Hematopoietic multipotent progenitor cell treated with erythropoietin and hydrocortisone succinate and interleukin-3 and kit ligand, for 15 days (in vitro differentiated cells): ENCODE data around the gene CACNA1G.

Experiments
- DNase-seq: peaks from one replicate; pipeline ENCODE4 v3.0.0-alpha.2; 2015; ENCODE audit warnings: low spot score

Gene CACNA1G

DNA sequence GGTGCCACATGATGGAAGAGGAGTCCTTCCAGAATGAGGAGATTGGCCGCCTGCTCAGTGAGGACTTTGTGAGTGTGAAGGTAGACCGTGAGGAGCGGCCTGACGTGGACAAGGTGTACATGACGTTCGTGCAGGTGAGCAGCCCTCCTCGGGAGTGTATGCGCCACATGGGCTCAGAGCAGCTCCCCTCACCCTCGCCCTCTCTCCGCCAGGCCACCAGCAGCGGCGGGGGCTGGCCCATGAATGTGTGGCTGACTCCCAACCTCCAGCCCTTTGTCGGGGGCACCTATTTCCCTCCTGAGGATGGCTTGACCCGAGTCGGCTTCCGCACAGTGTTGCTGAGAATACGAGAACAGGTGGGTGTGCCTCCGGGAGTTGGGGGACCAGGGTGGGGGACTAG, 11.7 kb upstream of the CACNA1G start:
- no peak for DNase-seq

DNA sequence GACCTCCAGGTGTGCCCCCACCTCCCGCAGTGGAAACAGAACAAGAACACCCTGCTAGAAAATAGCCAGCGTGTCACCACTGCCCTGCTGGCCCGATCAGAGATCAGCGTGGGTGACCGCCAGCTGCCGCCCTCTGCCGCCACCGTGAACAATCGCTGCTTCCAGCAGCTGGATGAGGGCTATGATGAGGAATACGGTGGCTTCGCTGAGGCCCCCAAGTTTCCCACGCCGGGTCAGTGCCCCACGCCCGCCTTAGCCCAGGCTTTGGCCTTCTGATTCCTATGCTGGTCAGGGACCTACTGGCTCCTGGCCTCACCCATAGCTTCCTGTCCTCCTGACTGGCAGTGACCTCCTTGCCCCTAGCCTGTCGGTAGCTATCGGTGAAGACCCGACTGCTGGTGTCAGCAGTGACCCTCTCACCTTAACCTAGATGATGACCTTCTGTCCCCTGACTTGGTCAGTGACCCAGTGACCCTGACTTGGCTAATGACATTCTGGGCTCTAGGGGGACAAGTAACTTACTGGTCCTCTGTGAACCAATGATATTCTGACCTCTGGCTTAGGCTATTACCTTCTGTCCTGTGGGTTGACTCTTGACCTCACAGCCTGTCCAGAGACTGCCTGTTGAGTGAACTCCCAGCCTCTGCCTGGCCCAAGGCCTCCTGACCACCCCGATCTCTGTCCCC, 11.1 kb upstream of the CACNA1G start:
- DNase-seq: no peak

DNA sequence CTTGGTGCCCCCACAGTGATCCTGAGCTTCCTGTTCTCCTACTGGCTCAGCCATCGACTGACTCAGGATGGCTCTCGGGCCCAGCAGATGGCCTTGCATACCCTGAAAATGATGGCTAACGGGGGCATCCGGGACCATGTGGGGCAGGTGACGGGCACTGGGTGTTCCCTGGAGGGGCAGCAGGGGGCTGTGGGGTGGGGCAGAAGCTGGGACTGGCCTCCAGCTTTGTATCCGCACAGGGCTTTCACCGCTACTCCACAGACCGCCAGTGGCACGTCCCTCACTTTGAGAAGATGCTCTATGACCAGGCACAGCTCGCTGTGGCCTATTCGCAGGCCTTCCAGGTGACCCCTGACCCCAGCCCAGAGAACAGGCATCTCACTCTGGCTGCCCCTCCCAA, 10.5 kb upstream of the CACNA1G start:
- no peak for DNase-seq

DNA sequence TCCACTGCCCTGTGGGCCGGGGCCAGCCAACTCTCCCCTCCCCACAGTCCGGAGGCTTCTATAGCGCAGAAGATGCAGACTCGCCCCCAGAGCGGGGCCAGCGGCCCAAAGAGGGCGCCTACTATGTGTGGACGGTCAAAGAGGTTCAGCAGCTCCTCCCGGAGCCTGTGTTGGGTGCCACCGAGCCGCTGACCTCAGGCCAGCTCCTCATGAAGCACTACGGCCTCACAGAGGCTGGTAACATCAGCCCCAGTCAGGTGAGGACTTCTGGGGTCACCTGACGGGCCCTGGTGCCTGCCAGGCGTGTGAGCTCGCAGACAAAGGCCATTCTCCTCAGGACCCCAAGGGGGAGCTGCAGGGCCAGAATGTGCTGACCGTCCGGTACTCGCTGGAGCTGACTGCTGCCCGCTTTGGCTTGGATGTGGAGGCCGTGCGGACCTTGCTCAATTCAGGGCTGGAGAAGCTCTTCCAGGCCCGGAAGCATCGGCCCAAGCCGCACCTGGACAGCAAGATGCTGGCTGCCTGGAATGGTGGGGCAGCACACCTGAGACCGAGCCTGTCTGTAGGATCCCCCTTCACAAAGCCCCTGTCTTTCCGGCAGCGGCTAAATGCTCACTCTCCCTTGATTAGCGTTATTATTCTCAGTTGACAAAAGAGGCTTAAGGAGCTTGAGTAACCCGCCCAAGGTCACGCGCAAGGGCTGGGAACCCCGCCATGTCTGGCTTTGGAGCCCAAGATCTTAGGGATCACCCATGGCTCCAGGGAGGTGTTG, 9.7 kb upstream of the CACNA1G start:
- no peak for DNase-seq

DNA sequence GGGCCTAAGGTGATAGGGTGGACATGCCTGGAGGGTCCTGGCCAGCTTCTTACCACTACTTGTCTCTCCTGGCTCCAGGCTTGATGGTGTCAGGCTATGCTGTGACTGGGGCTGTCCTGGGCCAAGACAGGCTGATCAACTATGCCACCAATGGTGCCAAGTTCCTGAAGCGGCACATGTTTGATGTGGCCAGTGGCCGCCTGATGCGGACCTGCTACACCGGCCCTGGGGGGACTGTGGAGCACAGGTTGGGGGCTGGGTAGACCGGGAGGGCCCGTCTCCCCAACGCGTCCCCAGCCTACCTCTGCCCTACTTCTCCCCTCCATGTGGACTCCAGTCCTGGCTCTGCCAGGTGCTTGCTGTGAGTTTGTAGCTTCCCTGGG, 9.1 kb upstream of the CACNA1G start:
- DNase-seq: no peak

DNA sequence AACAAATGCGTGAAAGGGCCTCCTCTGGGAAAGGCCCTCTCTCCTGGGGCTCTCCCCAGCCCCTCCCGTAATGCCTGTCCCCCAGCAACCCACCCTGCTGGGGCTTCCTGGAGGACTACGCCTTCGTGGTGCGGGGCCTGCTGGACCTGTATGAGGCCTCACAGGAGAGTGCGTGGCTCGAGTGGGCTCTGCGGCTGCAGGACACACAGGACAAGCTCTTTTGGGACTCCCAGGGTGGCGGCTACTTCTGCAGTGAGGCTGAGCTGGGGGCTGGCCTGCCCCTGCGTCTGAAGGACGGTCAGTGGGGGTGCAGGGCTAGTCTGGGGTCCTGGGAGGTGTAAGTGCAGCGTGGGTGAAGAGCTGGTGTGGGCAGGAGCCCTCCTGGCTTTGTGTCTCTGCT, 8.6 kb upstream of the CACNA1G start:
- DNase-seq: no peak

DNA sequence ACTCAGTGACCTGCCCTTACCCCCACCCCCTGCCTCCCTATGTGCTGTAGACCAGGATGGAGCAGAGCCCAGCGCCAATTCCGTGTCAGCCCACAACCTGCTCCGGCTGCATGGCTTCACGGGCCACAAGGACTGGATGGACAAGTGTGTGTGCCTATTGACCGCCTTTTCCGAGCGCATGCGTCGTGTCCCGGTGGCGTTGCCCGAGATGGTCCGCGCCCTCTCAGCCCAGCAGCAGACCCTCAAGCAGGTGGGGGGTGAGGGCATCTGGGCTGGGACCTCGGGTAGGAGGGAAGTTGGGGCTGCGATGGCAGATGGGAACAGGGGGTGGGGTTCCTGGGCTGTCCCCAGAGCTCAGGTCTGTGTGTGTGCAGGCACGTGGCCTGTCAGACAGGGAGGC, 6.3 kb upstream of the CACNA1G start:
- no peak for DNase-seq

DNA sequence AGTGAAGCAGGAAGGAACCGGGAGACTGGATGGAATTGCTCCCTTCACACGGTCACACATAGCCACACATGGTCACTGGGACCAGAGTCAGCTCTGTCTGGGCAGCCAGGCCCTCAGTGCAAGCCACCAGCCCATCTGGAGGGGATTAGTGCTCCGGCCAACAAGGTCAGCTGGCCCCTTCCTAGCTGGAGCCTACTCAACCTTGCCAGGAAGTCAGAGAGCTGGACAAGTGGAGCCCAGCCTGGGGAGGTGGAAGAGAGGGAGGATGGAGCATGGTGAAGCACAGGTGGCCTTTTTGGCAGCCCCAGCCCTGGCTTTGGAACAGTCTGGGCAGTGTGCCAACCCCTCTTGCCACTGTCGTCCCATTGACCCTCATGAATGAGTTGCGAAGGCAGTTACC, 3.7 kb upstream of the CACNA1G start:
- no peak for DNase-seq

DNA sequence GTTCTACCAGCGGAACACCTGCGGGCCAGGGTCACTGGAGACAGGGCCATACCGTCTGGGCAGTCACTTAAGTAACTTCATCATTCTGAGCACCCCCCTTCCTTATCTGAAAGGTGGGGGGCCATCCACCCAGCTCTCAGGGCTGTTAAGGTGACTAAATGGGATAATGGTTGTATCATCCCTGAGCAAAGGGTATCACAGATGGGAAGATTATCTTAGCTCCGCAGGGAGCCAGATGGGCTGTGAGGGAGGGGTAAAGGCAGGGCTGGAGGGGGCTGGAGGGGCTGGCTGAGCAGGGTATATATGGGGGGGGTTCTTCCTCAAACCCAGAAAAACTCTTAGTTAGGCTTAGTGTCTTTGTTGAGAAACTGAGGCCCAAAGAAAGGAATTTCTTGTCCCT, 2.9 kb upstream of the CACNA1G start:
- DNase-seq: no peak

DNA sequence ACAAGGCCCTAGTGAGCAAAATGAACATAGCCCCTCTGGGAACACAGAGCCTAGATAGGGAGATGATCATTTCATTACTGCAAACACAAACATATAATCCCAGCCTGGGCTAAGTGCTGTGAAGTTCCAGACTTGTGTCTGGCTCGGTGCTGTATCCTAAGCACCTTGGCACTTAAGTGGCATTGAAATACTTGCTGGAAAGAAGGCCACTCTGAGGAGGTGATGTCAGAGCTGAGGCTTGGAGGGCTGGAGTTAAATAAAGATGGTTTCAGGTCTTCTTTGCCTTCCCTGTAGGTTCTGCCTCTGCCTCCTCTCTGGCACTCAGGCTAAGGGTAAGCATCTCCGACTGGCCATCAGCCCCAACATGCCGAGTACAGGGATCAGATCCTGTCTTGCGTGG, 2.4 kb upstream of the CACNA1G start:
- no peak for DNase-seq

DNA sequence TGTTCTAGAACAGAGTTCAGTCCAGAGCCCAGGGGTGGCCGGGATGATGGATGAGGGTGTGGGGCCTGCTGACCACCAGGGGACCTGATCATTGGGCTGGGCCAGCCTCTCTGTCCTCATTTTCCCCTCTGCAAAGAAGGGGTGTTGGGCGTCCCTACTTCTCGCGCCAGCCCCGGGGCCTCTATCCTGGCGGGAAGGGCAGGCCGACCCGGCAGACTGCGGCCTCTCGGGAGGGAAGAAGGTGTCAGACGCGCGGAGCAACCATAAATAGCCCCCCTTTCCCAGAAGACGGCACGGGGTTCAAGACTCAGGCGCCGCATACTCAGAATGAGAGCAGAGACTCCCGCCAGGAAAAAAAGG, 2.0 kb upstream of the CACNA1G start:
- no peak for DNase-seq

DNA sequence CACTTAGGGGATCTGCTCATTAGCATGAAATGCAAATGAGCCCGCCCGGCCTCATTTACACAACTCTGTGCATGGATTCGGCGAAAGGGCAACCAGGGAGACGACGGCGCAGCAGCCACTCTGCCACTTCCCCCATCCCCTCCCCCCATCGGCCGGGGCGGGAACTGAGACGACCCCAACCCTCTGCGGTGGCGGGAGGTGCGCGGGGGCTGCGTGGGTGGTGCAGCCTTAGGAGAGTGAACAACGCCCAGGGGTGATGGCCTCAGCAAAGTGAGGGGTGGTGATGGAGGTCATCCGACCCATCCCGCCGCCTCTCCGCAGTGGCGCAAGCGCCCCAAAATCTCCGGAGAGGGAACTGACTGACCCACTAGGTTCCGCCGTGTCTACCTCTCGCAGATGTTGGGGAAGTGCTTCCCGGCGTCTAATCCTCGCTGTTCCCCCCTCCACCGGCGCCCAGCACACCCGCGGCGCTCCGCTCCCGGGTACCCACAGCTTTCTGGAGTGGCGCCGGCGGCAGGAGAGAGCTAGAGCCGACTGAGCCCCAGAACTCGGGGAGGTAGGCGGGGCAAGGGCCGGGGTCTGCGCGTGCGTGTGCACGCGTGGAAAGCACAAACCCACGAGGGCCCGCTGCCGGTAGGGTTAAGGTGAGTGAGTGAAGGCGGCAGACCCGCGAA, 1.4 kb upstream of the CACNA1G start:
- DNase-seq: no peak

DNA sequence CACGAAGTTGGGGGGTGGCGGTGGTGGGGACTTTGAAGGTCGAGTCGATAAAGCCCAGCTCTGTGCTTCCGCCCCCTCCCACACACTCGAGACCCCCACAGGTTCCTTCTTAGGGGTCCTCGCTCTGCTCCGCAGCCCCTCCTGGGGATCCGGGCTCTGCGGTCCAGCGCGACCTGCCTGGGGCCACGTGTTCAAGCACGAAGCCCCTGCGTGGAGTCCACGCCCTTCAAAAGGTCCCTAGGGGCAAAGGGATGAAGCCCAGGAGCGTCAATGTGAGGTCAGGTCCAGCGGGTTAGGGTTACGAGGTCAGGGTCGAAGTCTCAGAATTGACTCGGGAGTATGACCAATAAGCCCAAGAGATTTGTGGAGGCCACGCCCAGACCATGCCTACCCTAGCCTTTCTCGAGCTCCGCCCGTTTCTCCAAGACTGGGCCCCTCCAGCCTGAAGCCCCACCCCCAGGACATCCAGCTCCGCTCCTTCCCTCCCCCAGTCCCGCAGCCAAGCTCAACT, 786 bp upstream of the CACNA1G start:
- no peak for DNase-seq

DNA sequence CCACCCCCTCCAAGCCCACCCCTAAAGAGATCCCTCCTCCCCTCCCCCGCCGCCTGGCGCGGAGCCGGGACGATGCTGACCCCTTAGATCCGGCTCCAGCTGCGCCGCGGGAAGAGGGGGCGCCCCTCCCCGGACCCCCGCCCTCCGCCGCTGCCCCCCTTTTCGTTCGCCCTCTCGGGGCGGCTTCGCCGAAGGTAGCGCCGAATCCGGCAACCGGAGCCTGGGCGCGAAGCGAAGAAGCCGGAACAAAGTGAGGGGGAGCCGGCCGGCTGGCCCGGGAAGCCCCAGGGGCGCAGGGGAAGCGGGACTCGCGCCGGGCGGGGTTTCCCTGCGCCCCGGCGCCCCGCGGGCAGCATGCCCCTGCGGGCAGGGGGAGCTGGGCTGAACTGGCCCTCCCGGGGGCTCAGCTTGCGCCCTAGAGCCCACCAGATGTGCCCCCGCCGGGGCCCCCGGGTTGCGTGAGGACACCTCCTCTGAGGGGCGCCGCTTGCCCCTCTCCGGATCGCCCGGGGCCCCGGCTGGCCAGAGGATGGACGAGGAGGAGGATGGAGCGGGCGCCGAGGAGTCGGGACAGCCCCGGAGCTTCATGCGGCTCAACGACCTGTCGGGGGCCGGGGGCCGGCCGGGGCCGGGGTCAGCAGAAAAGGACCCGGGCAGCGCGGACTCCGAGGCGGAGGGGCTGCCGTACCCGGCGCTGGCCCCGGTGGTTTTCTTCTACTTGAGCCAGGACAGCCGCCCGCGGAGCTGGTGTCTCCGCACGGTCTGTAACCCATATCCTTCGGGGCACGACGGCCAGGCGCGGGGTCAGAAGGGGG, 623 bp downstream of the CACNA1G start:
- DNase-seq: no peak

DNA sequence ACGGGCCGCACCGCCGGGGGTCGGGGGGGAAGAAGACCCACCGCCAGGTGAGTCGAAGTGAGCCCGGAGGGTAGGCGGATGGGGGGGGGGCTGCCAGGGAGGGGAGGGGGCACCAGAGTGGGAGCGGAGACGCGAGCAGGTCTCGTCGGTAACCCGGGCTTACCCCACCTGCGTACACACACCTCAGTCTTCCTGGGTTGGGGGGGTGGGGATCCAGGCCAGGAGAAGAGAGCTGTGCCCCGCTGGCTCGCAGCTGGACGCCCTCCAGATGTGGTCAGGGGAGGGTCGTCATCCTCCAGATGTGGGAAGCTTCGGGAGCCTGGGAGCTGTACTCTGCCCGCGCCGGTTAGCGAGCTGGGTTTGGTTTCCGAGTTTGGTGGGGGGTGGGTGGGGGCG, 1.2 kb downstream of the CACNA1G start:
- DNase-seq: no peak

DNA sequence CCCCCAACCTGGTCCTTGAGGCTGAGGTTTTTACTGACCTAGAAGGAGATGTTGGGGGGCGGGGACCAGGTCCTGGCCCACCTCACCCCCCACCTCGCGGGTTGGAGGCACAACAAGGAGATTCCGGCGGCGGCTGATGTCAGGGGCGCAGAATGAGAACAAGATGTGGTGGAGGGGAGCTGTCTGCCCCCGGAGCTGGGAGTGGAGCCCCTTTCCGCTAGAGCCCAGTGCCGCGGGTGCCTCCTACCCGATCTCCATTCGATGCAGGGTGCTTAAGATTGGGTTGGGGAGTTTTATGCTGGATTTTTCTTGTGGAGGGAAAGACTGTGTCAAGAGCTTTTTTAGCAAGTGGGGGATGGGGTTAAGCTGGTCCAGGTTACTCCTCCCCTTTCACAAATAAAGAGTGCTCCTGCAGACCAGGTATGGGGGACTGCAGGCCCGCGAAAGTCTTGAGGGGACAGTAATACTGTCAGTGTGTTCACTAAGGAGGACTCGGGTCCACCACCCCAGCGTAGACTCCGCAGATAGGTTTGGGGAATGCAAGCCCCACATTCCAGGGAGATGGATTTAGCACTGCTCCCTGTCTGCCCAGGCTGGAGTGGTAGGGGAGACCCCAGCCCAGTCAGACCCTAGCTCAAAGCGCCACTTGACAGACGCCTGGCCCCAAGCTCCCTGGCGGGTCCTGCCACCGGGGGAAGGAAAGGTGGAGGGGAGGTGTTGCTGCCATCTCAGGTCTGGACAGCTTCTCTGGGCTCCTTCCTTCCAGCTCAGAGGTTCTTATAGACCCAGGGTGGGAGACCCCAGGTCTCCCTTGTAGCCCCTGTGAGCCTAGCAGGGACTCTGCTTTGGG, 2.0 kb downstream of the CACNA1G start:
- no peak for DNase-seq

DNA sequence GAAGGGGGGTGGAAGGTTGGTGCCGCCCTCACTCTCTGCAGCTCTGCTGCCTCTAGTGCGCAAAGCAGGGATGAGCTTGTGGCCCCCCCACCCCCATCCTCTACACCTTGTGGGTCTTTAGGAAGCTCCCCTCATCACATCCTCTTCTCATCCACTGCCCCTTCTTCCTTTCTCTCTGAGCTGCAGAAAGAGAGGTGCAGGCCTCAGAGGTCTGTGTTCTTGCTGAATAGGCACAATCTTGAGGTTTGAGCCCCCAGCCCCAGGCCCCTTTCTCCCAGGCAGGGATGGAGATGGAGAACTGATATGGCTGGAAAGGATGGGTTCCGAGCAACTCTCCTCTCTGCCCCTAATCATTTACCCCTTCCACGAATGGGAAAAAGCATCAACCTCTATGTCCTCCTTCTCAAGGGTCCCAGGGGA, 2.6 kb downstream of the CACNA1G start:
- DNase-seq: no peak

DNA sequence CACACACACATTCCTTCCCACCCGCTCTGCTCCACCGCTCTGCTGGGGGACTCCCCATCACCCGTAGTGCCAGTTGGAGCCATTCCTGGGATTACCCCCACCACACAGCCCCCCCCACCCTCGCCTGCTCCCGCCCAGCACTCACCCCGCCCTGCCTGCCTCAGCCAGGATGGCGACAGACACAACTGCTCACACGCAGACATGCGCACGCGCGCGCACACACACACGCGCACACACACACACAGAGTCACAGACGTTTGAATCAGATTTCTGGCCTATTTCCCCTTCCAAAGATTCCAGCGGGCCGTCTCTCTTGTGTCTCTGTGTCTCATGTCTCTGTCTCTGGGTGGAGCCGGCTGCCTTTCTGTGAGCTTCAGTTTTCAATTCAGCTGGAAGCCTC, 4.4 kb downstream of the CACNA1G start:
- DNase-seq: no peak

DNA sequence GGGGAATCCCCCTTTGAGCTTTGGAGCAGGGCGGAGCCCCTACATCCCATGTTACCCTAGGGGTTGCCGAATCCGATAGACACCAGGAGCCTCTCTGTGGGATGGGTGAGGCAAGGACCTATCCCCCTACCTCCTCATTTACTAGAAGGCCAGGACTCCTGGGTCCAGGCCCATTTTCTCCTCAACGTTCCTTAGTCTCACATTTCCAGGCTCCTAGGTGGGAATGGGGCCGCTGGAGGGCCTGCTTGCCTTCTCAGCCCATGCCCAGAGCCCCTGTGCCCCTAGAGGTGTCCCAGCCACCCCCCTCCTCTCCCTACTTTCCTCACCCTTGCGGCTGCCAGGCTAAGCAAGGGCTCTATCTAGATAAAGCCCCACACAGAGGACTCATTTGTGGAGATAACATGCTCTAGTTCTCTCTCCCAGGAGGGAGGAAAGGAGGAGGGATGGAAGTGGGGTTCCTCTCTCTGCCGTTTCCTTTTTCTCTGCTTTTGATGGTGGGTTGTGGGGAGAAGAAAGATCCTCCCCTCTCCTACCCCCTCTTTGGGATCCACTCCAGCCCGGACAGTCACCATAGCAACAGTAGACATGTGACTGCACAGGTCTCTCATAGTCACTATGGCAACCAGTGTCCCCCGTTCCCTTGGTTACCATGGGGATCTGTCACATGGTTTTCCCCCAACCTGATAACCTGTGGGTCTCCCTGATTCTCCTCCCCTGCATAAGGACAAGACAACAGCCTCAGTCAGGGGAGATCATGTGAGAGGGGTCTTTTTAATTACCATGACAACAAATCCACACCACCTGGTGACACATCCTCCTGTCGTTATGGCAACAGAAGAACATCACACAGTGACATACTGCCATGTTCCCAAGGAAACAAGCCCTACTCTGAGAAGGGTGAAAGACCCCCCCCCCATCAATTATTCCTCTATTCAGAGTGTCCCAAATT, 5.2 kb downstream of the CACNA1G start:
- no peak for DNase-seq

DNA sequence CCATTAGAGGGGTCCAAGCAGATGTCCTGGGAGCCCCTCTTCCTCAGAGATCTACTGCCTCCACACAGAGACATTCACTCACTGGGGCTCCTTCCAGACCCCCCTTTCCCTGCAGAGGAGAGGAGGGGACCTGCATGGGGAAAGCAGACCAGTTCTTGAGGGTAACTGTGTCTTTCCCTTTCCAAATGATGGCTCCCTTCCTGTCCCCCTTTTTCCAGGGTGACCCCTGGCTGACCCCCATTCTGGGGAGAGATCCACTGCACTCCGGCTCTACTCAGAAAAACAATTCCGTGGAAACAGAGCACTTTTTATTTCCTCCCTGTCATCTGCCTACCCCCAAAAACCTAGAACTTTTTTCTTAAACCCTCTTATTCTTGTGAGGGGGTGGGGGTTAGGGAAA, 6.4 kb downstream of the CACNA1G start:
- no peak for DNase-seq
